ENCODE measurements around the gene ZMAT2. TPM values are rescaled to one million over a fixed set of nuclear protein-coding genes. Genes with fewer than 3 reads are reported as not detected.
"Not testable (repeated sequence)": the region's sequence is repeated elsewhere in the genome, so short reads cannot be mapped to it uniquely, and the experiment has no call there.

Gene ZMAT2
- total RNA-seq, 1 donor from 2014 or later = 47.1 TPM

DNA sequence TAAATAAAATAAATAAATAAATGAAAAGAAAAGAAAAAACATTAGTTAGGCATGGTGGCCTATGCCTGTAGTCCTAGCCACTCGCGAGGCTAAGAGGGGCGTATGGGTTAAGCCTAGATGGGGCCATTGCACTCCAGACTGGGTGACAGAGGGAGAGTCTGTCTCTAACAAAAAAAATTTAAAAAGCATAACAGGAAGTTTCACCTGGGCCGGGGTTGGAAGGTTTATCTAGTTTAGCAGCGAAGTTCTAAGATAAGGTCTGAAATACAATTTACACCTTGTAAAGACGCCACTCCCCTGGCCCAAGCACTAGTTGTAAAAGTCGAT lies 18.0 kb downstream of the ZMAT2 start:
- TF ChIP-seq CTCF (IDR thresholded peaks at IDR 0.05; ENCODE audit: insufficient read depth, low read length, severe bottlenecking) = no peak
- H3K4me3 ChIP-seq (ENCODE audit: low read depth, low read length) = no peak overlapping the region
- H3K27me3 ChIP-seq (ENCODE audit: control insufficient read depth, insufficient read depth, low read length) = no peaks in the 10 kb centered on the region
- DNase-seq (ENCODE audit: low read depth) (no peak), FAIRE-seq (no peak)
- no peaks in the 10 kb centered on the region for H3K36me3 ChIP-seq (ENCODE audit: control insufficient read depth, insufficient read depth, low read length)

- DNase-seq (ENCODE audit: low read depth); FAIRE-seq; H3K27me3 ChIP-seq (ENCODE audit: control insufficient read depth, insufficient read depth, low read length); H3K36me3 ChIP-seq (ENCODE audit: control insufficient read depth, insufficient read depth, low read length); H3K4me3 ChIP-seq (ENCODE audit: low read depth, low read length): not testable (repeated sequence)
Observed at GRCh38 chr5:140720738-140721137, 20.5 kb downstream of the ZMAT2 start.

DNA sequence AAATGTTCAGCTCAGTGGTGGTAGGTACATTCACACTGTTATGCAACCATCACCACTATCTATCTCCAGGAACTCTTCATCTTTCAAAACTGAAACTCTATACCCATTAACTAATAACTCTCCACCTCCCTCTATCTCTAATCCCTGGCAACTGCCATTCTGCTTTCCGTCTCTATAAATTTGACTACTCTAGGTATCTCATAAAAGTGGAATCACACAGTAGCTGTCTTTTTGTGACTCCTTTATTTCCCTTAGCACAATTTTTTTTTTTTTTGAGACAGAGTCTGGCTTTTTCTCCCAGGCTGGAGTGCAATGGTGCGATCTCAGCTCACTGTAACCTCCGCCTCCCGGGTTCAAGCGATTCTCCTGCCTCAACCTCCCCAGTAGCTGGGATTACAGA lies 21.1 kb downstream of the ZMAT2 start:
- not testable (repeated sequence) for DNase-seq (ENCODE audit: low read depth); FAIRE-seq; H3K4me3 ChIP-seq (ENCODE audit: low read depth, low read length); H3K36me3 ChIP-seq (ENCODE audit: control insufficient read depth, insufficient read depth, low read length); H3K27me3 ChIP-seq (ENCODE audit: control insufficient read depth, insufficient read depth, low read length)

DNA sequence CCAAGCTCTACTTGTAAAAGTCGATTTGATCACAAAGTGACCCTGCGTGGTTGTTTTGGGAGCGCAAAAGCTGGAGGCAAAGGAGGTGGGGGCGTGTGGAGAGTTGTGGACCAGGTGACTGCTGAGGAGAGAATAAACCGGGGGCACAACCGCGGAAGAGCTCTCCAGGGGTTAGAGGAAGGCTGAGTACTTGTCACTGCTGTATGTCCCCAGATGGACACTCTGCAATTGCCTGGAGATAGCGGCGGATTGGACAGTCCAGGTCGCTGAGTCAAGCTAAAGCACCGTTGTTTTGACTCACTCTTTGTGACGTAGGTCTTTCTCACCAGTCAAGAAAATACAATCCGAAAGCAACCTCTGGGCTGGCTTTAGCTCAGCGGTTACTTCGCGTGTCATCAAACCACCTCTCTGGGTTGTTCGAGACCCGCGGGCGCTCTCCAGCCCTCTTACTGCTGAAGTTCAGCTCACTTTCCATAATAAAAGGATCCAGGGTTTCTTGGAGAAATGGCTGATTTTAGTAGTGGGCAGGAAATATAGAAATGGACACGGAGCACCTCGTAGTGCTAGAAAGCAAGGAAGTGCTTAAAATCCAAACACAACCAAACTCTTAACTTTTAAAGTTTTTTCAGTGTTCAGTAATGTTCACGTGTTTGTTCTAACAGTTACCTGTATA lies 25.7 kb downstream of the ZMAT2 start:
- H3K36me3 ChIP-seq (ENCODE audit: control insufficient read depth, insufficient read depth, low read length) = no peaks in the 10 kb centered on the region
- peak overlapping the region; percentile 27 for H3K4me3 ChIP-seq (ENCODE audit: low read depth, low read length)
- FAIRE-seq (peak; percentile 98), DNase-seq (ENCODE audit: low read depth) (peak; percentile 93)
- no peak for TF ChIP-seq CTCF (IDR thresholded peaks at IDR 0.05; ENCODE audit: insufficient read depth, low read length, severe bottlenecking)
- H3K27me3 ChIP-seq (ENCODE audit: control insufficient read depth, insufficient read depth, low read length) = no peaks in the 10 kb centered on the region

DNA sequence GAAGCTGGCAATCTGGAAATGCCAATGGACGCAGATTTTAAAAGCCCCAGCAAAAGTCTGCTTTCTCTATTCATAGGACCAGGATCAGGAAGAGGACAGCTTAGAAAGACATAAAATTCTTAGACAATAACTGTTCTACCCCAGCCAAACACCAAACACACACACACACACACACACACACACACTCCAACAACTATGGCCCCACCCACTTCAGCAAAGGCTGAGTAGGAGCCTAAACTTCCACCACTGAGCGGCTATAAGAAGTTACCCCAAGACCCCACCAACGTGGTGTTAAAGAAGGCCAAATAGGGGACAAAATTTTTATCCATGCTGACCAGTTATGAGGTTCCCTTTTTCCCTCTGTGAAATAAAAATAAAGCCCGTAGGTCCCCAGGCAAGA lies 32.9 kb downstream of the ZMAT2 start:
- no peak overlapping the region for H3K4me3 ChIP-seq (ENCODE audit: low read depth, low read length)
- FAIRE-seq = no peak
- no peaks in the 10 kb centered on the region for H3K27me3 ChIP-seq (ENCODE audit: control insufficient read depth, insufficient read depth, low read length)

DNA sequence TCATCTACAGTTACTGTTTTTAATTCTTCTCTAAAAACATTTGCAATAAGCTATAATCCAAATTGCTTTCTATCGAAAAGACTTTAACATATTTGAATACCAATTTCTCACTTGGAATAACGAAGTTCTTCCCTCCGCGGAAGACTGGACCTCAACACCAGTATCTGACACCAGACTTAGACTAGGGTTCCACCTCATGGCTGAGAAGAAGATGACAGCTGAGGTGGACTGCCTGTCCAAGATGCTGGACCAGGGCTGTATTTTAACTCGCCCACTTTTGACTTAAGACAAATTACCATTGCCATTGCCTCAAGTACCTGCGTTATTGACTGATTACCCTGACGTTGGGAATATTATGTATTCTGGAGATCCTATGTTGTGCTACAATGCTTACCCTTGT lies 34.1 kb downstream of the ZMAT2 start:
- DNase-seq (ENCODE audit: low read depth) (no peak), FAIRE-seq (no peak)
- H3K27me3 ChIP-seq (ENCODE audit: control insufficient read depth, insufficient read depth, low read length) = no peaks in the 10 kb centered on the region
- H3K36me3 ChIP-seq (ENCODE audit: control insufficient read depth, insufficient read depth, low read length) = no peaks in the 10 kb centered on the region
- no peak overlapping the region for H3K4me3 ChIP-seq (ENCODE audit: low read depth, low read length)
- TF ChIP-seq CTCF (IDR thresholded peaks at IDR 0.05; ENCODE audit: insufficient read depth, low read length, severe bottlenecking) = peak; percentile 7

More for the DNA sequence above, 32.9 kb downstream of the ZMAT2 start:
- no peak for DNase-seq (ENCODE audit: low read depth)
- TF ChIP-seq CTCF (IDR thresholded peaks at IDR 0.05; ENCODE audit: insufficient read depth, low read length, severe bottlenecking) = no peak
- H3K36me3 ChIP-seq (ENCODE audit: control insufficient read depth, insufficient read depth, low read length) = no peaks in the 10 kb centered on the region

GRCh38 chr5:140737486-140737885 lies 37.2 kb downstream of the ZMAT2 start:
- FAIRE-seq (no peak), DNase-seq (ENCODE audit: low read depth) (no peak)
- H3K36me3 ChIP-seq (ENCODE audit: control insufficient read depth, insufficient read depth, low read length) = no peaks in the 10 kb centered on the region
- no peak overlapping the region for H3K4me3 ChIP-seq (ENCODE audit: low read depth, low read length)
- no peak for TF ChIP-seq CTCF (IDR thresholded peaks at IDR 0.05; ENCODE audit: insufficient read depth, low read length, severe bottlenecking)
- H3K27me3 ChIP-seq (ENCODE audit: control insufficient read depth, insufficient read depth, low read length) = no peaks in the 10 kb centered on the region

Data from bronchial epithelial cell (primary cell).